ENCODE measurements around the gene DNAH3.

GRCh38 chr16:21084631-21085225 is 65.9 kb downstream of the DNAH3 start:
- no peak for TF ChIP-seq HDAC6 (IDR thresholded peaks at IDR 0.05; ENCODE audit: low read depth, low read length)
- no peak for TF ChIP-seq CHD1 (IDR thresholded peaks at IDR 0.05; ENCODE audit: low read depth, low read length)
- TF ChIP-seq EZH2 (IDR thresholded peaks at IDR 0.05; ENCODE audit: low read depth, low read length, severe bottlenecking): no peak
- TF ChIP-seq, protein P1, sequence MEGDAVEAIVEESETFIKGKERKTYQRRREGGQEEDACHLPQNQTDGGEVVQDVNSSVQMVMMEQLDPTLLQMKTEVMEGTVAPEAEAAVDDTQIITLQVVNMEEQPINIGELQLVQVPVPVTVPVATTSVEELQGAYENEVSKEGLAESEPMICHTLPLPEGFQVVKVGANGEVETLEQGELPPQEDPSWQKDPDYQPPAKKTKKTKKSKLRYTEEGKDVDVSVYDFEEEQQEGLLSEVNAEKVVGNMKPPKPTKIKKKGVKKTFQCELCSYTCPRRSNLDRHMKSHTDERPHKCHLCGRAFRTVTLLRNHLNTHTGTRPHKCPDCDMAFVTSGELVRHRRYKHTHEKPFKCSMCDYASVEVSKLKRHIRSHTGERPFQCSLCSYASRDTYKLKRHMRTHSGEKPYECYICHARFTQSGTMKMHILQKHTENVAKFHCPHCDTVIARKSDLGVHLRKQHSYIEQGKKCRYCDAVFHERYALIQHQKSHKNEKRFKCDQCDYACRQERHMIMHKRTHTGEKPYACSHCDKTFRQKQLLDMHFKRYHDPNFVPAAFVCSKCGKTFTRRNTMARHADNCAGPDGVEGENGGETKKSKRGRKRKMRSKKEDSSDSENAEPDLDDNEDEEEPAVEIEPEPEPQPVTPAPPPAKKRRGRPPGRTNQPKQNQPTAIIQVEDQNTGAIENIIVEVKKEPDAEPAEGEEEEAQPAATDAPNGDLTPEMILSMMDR (IDR thresholded peaks at IDR 0.05; ENCODE audit: control extremely low read depth in 1 of 3, insufficient read depth in 1 of 3, low read depth in 1 of 3, low read length in 3 of 3): no peak
- TF ChIP-seq HDAC2 (IDR thresholded peaks at IDR 0.05; ENCODE audit: borderline replicate concordance in 1 of 2, low read depth in 2 of 2, low read length in 2 of 2): no peak
- no peak for TF ChIP-seq ZNF274 (IDR thresholded peaks at IDR 0.05; ENCODE audit: borderline replicate concordance, extremely low read depth, low read length)
- TF ChIP-seq SP1 (IDR thresholded peaks at IDR 0.05; ENCODE audit: low read depth, low read length): no peak
- no peak for TF ChIP-seq POLR2AphosphoS5 (IDR thresholded peaks at IDR 0.05; ENCODE audit: low read depth, low read length)
- no peak for TF ChIP-seq SIRT6 (IDR thresholded peaks at IDR 0.05; ENCODE audit: low read length)
- no peak for TF ChIP-seq ATF3 (IDR thresholded peaks at IDR 0.05; ENCODE audit: insufficient read depth, low read depth, low read length)
- no peak for TF ChIP-seq JUN (IDR thresholded peaks at IDR 0.05; ENCODE audit: low read depth, low read length)
- no peak for TF ChIP-seq YY1 (IDR thresholded peaks at IDR 0.05; ENCODE audit: low read depth, low read length)
- no peak for TF ChIP-seq ASH2L (IDR thresholded peaks at IDR 0.05; ENCODE audit: low read length)

All from H1 (cell line).